Retinal pigment epithelial cell (primary cell): ENCODE measurements around the gene SMARCA2.

Experiments
- DNase-seq: peaks from one replicate; pipeline ENCODE4 v3.0.0-alpha.2; 2010; ENCODE audit warnings: low read depth
- H3K4me3 ChIP-seq: 2 replicates; pipeline ENCODE4 v1.5.1; 2011; ENCODE audit warnings: mild to moderate bottlenecking, low read length, control low read depth, moderate library complexity
- CTCF ChIP-seq: conservative IDR thresholded peaks from 2 replicates; pipeline ENCODE4 v1.5.1; 2011; ENCODE audit warnings: low read depth, low read length, control low read depth, inconsistent platforms

The SMARCA2 gene

GRCh38 chr9:1995084-1995483, 20.1 kb upstream of the SMARCA2 start:
- no peak for DNase-seq
- no peak for TF ChIP-seq CTCF
- no peak overlapping the region for H3K4me3 ChIP-seq

GRCh38 chr9:1996156-1996555, 19.0 kb upstream of the SMARCA2 start:
- H3K4me3 ChIP-seq, result no peak overlapping the region
- no peak for DNase-seq
- TF ChIP-seq CTCF, result no peak

- DNase-seq, result no peak
- H3K4me3 ChIP-seq, result no peak overlapping the region
- no peak for TF ChIP-seq CTCF
These were observed 17.5 kb upstream of the SMARCA2 start for GRCh38 chr9:1997646-1998045.

- DNase-seq, result no peak
- H3K4me3 ChIP-seq, result no peak overlapping the region
- TF ChIP-seq CTCF, result no peak
These were observed 17.0 kb upstream of the SMARCA2 start for GRCh38 chr9:1998111-1998510.

- no peak for TF ChIP-seq CTCF
- H3K4me3 ChIP-seq, result no peak overlapping the region
- DNase-seq, result no peak
These were observed 14.8 kb upstream of the SMARCA2 start for GRCh38 chr9:2000314-2000713.

- no peak overlapping the region for H3K4me3 ChIP-seq
- DNase-seq, result no peak
- no peak for TF ChIP-seq CTCF
These were observed 6.8 kb upstream of the SMARCA2 start for GRCh38 chr9:2008372-2008771.

- no peak overlapping the region for H3K4me3 ChIP-seq
- no peak for DNase-seq
- TF ChIP-seq CTCF, result no peak
These were observed 2.8 kb upstream of the SMARCA2 start for GRCh38 chr9:2012347-2012746.
